Tibial nerve (tissue), 3 donors: Measurements from ENCODE around the gene MT3.
"Not testable (repeated sequence)": the region's sequence is repeated elsewhere in the genome, so short reads cannot be mapped to it uniquely, and the experiment has no call there.

Experiments
- EP300 ChIP-seq, 2 donors: sonication (generic); formaldehyde crosslinking; IDR thresholded peaks; one replicate each; pipeline ENCODE4 v1.6.1; 2017; ENCODE audit warnings: antibody characterized with exemption in 2 of 2, mild to moderate bottlenecking in 1 of 2
- POLR2A ChIP-seq, 2 donors: fragments of 450-650 bp; IDR thresholded peaks; one replicate each; pipeline ENCODE4 v1.6.1; 2017; ENCODE audit warnings: antibody characterized with exemption in 2 of 2, mild to moderate bottlenecking in 2 of 2, moderate library complexity in 2 of 2

- not testable (repeated sequence) for TF ChIP-seq EP300, POLR2A (IDR thresholded peaks at IDR 0.05)
Measured at GRCh38 chr16:56582911-56583310, 6.4 kb upstream of the MT3 start.
